ENCODE measurements around the gene BAIAP2L2.

Gene BAIAP2L2

DNA sequence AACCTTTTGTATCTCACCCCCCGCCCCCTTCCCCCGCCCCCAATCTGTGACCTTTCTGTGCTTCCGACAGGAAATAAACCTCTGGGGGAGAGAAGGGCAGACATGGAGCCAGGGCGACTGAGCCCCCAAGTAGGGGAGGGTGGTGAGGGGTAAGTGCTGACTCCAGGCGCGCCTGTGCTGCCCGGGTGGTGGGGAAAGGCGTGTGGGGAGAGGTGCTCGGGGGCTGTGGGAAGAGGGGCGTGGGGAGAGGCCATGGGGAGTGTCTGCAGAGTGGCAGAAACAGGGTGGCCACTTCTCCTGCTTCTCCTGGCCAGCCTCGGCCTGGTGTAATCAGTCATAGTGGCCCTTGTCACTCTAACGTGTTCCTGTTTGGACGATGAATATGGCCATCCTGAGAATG is 34.5 kb downstream of the BAIAP2L2 start:
- no peak for ATAC-seq

GRCh38 chr22:38075105-38075825 is 35.2 kb downstream of the BAIAP2L2 start:
- ATAC-seq, result no peak
- TF ChIP-seq ZNF8 (CRISPR knock-in tag; IDR thresholded peaks at IDR 0.05) (no peak), TSHZ2 (CRISPR knock-in tag; IDR thresholded peaks at IDR 0.05) (no peak)

More for the DNA sequence above, 34.5 kb downstream of the BAIAP2L2 start:
- no peak for TF ChIP-seq ESRRG (CRISPR knock-in tag; IDR thresholded peaks at IDR 0.05)
- no peak for TF ChIP-seq TSHZ2 (CRISPR knock-in tag; IDR thresholded peaks at IDR 0.05)
- no peak for TF ChIP-seq BACH2 (CRISPR knock-in tag; IDR thresholded peaks at IDR 0.05; ENCODE audit: borderline replicate concordance)
- TF ChIP-seq OSR1 (CRISPR knock-in tag; IDR thresholded peaks at IDR 0.05), result no peak
- TF ChIP-seq, protein P1, sequence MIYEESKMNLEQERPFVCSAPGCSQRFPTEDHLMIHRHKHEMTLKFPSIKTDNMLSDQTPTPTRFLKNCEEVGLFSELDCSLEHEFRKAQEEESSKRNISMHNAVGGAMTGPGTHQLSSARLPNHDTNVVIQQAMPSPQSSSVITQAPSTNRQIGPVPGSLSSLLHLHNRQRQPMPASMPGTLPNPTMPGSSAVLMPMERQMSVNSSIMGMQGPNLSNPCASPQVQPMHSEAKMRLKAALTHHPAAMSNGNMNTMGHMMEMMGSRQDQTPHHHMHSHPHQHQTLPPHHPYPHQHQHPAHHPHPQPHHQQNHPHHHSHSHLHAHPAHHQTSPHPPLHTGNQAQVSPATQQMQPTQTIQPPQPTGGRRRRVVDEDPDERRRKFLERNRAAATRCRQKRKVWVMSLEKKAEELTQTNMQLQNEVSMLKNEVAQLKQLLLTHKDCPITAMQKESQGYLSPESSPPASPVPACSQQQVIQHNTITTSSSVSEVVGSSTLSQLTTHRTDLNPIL (CRISPR knock-in tag; IDR thresholded peaks at IDR 0.05; ENCODE audit: low read depth), result no peak
- no peak for TF ChIP-seq SNAI2 (CRISPR knock-in tag; IDR thresholded peaks at IDR 0.05)
- TF ChIP-seq ZFP30 (CRISPR knock-in tag; IDR thresholded peaks at IDR 0.05), result no peak
- no peak for TF ChIP-seq GLIS3 (CRISPR knock-in tag; IDR thresholded peaks at IDR 0.05)
- TF ChIP-seq ZNF70 (CRISPR knock-in tag; IDR thresholded peaks at IDR 0.05), result no peak
- no peak for TF ChIP-seq PPARA (CRISPR knock-in tag; IDR thresholded peaks at IDR 0.05; ENCODE audit: borderline replicate concordance)
- no peak for TF ChIP-seq ZNF565 (CRISPR knock-in tag; conservative IDR thresholded peaks at IDR 0.05; ENCODE audit: low read depth)
- TF ChIP-seq, protein P2, sequence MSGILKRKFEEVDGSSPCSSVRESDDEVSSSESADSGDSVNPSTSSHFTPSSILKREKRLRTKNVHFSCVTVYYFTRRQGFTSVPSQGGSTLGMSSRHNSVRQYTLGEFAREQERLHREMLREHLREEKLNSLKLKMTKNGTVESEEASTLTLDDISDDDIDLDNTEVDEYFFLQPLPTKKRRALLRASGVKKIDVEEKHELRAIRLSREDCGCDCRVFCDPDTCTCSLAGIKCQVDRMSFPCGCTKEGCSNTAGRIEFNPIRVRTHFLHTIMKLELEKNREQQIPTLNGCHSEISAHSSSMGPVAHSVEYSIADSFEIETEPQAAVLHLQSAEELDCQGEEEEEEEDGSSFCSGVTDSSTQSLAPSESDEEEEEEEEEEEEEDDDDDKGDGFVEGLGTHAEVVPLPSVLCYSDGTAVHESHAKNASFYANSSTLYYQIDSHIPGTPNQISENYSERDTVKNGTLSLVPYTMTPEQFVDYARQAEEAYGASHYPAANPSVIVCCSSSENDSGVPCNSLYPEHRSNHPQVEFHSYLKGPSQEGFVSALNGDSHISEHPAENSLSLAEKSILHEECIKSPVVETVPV (CRISPR knock-in tag; IDR thresholded peaks at IDR 0.05), result no peak
- TF ChIP-seq TOX (CRISPR knock-in tag; IDR thresholded peaks at IDR 0.05; ENCODE audit: borderline replicate concordance), result no peak
- TF ChIP-seq ISL1 (CRISPR knock-in tag; IDR thresholded peaks at IDR 0.05), result no peak

DNA sequence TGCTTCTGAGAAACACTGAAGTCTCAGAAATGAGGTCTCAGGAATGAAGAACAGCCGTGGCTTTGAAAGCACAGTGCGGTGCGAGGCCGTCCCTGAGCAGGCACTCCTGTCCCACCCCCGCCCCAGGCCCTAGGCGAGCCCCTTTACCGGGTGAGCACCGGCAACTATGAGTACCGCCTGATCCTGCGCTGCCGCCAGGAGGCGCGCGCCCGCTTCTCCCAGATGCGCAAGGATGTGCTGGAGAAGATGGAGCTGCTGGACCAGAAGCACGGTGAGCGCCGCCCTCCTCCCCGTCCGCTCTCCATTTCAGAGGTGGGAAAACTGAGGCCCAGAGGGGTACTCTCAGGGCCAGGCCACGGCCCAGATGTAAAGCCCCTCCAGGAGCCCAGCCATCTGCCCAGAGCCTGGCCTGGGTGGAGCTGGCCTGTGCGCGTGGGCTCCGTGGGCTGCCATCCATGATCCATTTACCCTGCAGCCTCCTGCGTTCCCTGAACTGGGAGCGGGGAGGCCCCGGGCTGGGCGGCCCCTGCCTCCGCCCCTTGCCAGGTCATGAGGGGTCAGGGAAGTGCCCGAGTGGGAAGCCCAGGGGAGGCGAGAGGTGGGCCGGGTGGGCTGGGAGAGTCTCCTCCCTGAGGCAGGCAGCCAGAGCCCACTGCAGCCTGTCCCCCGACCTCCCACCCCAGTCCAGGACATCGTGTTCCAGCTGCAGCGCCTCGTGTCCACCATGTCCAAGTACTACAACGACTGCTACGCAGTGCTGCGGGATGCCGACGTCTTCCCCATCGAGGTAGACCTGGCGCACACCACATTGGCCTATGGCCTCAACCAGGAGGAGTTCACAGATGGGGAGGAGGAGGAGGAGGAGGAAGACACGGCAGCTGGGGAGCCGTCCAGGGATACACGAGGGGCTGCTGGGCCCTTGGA is 36.0 kb downstream of the BAIAP2L2 start:
- no peak for ATAC-seq
- TF ChIP-seq, protein P2 (CRISPR knock-in tag; IDR thresholded peaks at IDR 0.05), result no peak
- TF ChIP-seq ZNF565 (CRISPR knock-in tag; conservative IDR thresholded peaks at IDR 0.05; ENCODE audit: low read depth), result no peak
- TF ChIP-seq ZC3H10 (CRISPR knock-in tag; IDR thresholded peaks at IDR 0.05), result no peak
- TF ChIP-seq ZFP30 (CRISPR knock-in tag; IDR thresholded peaks at IDR 0.05), result no peak
- no peak for TF ChIP-seq PATZ1 (CRISPR knock-in tag; IDR thresholded peaks at IDR 0.05; ENCODE audit: borderline replicate concordance)
- TF ChIP-seq OSR1 (CRISPR knock-in tag; IDR thresholded peaks at IDR 0.05), result no peak
- no peak for TF ChIP-seq PPARA (CRISPR knock-in tag; IDR thresholded peaks at IDR 0.05; ENCODE audit: borderline replicate concordance)
- no peak for TF ChIP-seq ISL1 (CRISPR knock-in tag; IDR thresholded peaks at IDR 0.05)
- TF ChIP-seq, protein P1 (CRISPR knock-in tag; IDR thresholded peaks at IDR 0.05; ENCODE audit: low read depth), result no peak
- no peak for TF ChIP-seq ZNF70 (CRISPR knock-in tag; IDR thresholded peaks at IDR 0.05)
- TF ChIP-seq ARNTL (CRISPR knock-in tag; IDR thresholded peaks at IDR 0.05; ENCODE audit: borderline replicate concordance, low read depth), result no peak
- TF ChIP-seq ZFP3 (CRISPR knock-in tag; IDR thresholded peaks at IDR 0.05), result no peak
- no peak for TF ChIP-seq ZNF8 (CRISPR knock-in tag; IDR thresholded peaks at IDR 0.05)
- no peak for TF ChIP-seq ESRRG (CRISPR knock-in tag; IDR thresholded peaks at IDR 0.05)
- TF ChIP-seq TCF4 (CRISPR knock-in tag; IDR thresholded peaks at IDR 0.05; ENCODE audit: borderline replicate concordance), result no peak

Data from SK-N-SH treated with all-trans-retinoic acid at 6 μM for 48 hours (cell line).